ENCODE data around the gene TXNDC2. TPM values are rescaled to one million over a fixed set of nuclear protein-coding genes. Genes with fewer than 3 reads are reported as not detected.

Gene TXNDC2
- total RNA-seq, 4 donors from 2014 or later, result 0.26 to 1.0 (median 0.58) TPM

GRCh38 chr18:9874728-9875127, 11.0 kb upstream of the TXNDC2 start:
- Histone ChIP-seq H3K27me3 (no peaks in the 10 kb centered on the region), H3K27ac (replicated peaks in 1 of 4) (no peak overlapping the region), H3K9me3 (no peaks in the 10 kb centered on the region), H3K36me3 (no peaks in the 10 kb centered on the region), H3K4me1 (peaks cover 4 to 16% (median 9%) of the 10 kb centered on the region in 4 donors), H3K4me3 (no peak overlapping the region)
- intact Hi-C loops (cut with DNase I), result no loop called here
- no peak for DNase-seq (ENCODE audit: extremely low spot score)
- TF ChIP-seq POLR2AphosphoS5 (IDR thresholded peaks at IDR 0.05) (no peak), EP300 (IDR thresholded peaks at IDR 0.05) (no peak), POLR2A (IDR thresholded peaks at IDR 0.05; ENCODE audit: low read depth) (no peak)
- TF ChIP-seq, protein P1, sequence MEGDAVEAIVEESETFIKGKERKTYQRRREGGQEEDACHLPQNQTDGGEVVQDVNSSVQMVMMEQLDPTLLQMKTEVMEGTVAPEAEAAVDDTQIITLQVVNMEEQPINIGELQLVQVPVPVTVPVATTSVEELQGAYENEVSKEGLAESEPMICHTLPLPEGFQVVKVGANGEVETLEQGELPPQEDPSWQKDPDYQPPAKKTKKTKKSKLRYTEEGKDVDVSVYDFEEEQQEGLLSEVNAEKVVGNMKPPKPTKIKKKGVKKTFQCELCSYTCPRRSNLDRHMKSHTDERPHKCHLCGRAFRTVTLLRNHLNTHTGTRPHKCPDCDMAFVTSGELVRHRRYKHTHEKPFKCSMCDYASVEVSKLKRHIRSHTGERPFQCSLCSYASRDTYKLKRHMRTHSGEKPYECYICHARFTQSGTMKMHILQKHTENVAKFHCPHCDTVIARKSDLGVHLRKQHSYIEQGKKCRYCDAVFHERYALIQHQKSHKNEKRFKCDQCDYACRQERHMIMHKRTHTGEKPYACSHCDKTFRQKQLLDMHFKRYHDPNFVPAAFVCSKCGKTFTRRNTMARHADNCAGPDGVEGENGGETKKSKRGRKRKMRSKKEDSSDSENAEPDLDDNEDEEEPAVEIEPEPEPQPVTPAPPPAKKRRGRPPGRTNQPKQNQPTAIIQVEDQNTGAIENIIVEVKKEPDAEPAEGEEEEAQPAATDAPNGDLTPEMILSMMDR (IDR thresholded peaks at IDR 0.05), result no peak
- WGBS, result 92% methylated on average over 1 of the region's 1 CpG

- no peaks in the 10 kb centered on the region for H3K27me3 ChIP-seq
- no peak for TF ChIP-seq POLR2AphosphoS5 (IDR thresholded peaks at IDR 0.05)
- TF ChIP-seq, protein P1 (IDR thresholded peaks at IDR 0.05), result no peak
- no peak for TF ChIP-seq EP300 (IDR thresholded peaks at IDR 0.05)
- no peak for TF ChIP-seq POLR2A (IDR thresholded peaks at IDR 0.05; ENCODE audit: low read depth)
- intact Hi-C loops (cut with DNase I), result no loop called here
- no peaks in the 10 kb centered on the region for H3K36me3 ChIP-seq
- no peaks in the 10 kb centered on the region for H3K9me3 ChIP-seq
- peak; percentile 75 for DNase-seq (ENCODE audit: extremely low spot score)
- peak overlapping the region in 2 of 4 donors; percentile 11 to 18 for H3K4me3 ChIP-seq
- WGBS, result 95% methylated on average over 2 of the region's 2 CpGs
- H3K4me1 ChIP-seq, result peaks cover 0 to 8% (median 2%) of the 10 kb centered on the region in 4 donors
- peak overlapping the region; percentile 42 to 70 (median 58) for H3K27ac ChIP-seq (replicated peaks in 1 of 4)
Measured at GRCh38 chr18:9876212-9876866, 9.4 kb upstream of the TXNDC2 start.

- DNase-seq (ENCODE audit: extremely low spot score), result no peak
- intact Hi-C loops (cut with DNase I), result no loop called here
- 55% methylated on average over 9 of the region's 9 CpGs for WGBS
Measured at GRCh38 chr18:9876867-9877654, 8.7 kb upstream of the TXNDC2 start.

DNA sequence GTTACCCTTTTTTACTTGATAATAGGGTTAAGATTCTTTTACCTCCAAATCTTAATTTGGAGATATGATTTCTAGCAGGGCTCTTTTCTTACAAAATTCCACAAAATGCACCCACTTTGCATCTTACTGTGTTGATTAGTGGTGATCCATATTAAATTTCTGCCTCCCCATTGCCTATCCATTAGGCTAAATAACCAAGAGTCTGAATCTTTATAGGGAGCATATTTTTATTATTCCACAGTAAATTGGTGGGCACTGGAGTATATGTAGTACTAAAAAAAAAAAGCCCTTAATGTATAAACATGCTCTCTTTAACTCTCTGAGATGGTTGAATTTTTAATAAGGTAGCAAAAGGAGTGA, 8.1 kb upstream of the TXNDC2 start:
- DNase-seq (ENCODE audit: extremely low spot score), result no peak
- intact Hi-C loops (cut with DNase I), result no loop called here
- Histone ChIP-seq H3K27ac (replicated peaks in 1 of 4) (peak overlapping the region; percentile 42 to 60 (median 56)), H3K9me3 (no peaks in the 10 kb centered on the region), H3K36me3 (no peaks in the 10 kb centered on the region), H3K4me1 (peaks cover 0 to 16% (median 2%) of the 10 kb centered on the region in 4 donors), H3K4me3 (peak overlapping the region in 2 of 4 donors; percentile 5 to 18), H3K27me3 (no peaks in the 10 kb centered on the region)
- TF ChIP-seq, protein P1 (IDR thresholded peaks at IDR 0.05), result no peak
- TF ChIP-seq POLR2AphosphoS5 (IDR thresholded peaks at IDR 0.05) (no peak), EP300 (IDR thresholded peaks at IDR 0.05) (no peak), POLR2A (IDR thresholded peaks at IDR 0.05; ENCODE audit: low read depth) (no peak)

More at GRCh38 chr18:9876867-9877654, 8.7 kb upstream of the TXNDC2 start:
- Histone ChIP-seq H3K36me3 (no peaks in the 10 kb centered on the region), H3K9me3 (no peaks in the 10 kb centered on the region), H3K4me3 (peak overlapping the region; percentile 5 to 18 (median 8)), H3K27me3 (no peaks in the 10 kb centered on the region), H3K27ac (replicated peaks in 1 of 4) (peak overlapping the region; percentile 42 to 70 (median 58)), H3K4me1 (peaks cover 0 to 11% (median 2%) of the 10 kb centered on the region in 4 donors)
- no peak for TF ChIP-seq POLR2A (IDR thresholded peaks at IDR 0.05; ENCODE audit: low read depth)
- TF ChIP-seq EP300 (IDR thresholded peaks at IDR 0.05), result no peak
- TF ChIP-seq, protein P1 (IDR thresholded peaks at IDR 0.05), result no peak
- TF ChIP-seq POLR2AphosphoS5 (IDR thresholded peaks at IDR 0.05), result peak; percentile 54 to 60

Measured in esophagus muscularis mucosa (tissue), 4 donors.